Panc1 (cell line): ENCODE results near the gene P2RX2.

Experiments used
- CTCF ChIP-seq: fragments of 450-650 bp; IDR thresholded peaks from 2 replicates; pipeline ENCODE4 v1.5.1; 2017; ENCODE audit warnings: mild to moderate bottlenecking
- POLR2AphosphoS5 ChIP-seq: IDR thresholded peaks from 2 replicates; pipeline ENCODE4 v1.6.1; 2012; ENCODE audit warnings: mild to moderate bottlenecking, low read depth, low read length, moderate library complexity
- SIN3A ChIP-seq: IDR thresholded peaks from 2 replicates; pipeline ENCODE4 v1.6.1; 2012; ENCODE audit warnings: low read depth, mild to moderate bottlenecking, low read length, moderate library complexity, borderline replicate concordance; ENCODE audit not compliant: insufficient read depth
- TCF7L2 ChIP-seq: IDR thresholded peaks from 2 replicates; pipeline ENCODE4 v1.6.1; 2011; ENCODE audit warnings: mild to moderate bottlenecking, low read depth, low read length, inconsistent platforms

GRCh38 chr12:132617822-132618682 is 524 bp upstream of the P2RX2 start:
- TF ChIP-seq CTCF (no peak), TCF7L2 (no peak), SIN3A (no peak), POLR2AphosphoS5 (no peak)
